A549 (cell line): ENCODE results near the gene FAM13A. TPM values are rescaled to one million over a fixed set of nuclear protein-coding genes. Genes with fewer than 3 reads are reported as not detected.
A peak's percentile ranks its signal among the peaks of the same experiment; 100 is the strongest.

Experiments
- ATAC-seq, 2 experiments: fragments of 200-7000 bp in 1 of 2; fragments of >200 bp in 1 of 2; cut with Nextera tagmentation in 1 of 2; cut with Tn5 transposase in 1 of 2; 3 replicates each; pipeline versions ENCODE4 v1.8.0 to v1.9.1; 2018 to 2020; ENCODE audit warnings: mild to moderate bottlenecking in 1 of 2, moderate library complexity in 1 of 2
- CTCF ChIA-PET: fragments of 300-600 bp; sonication (Branson Sonifier 250); formaldehyde crosslinking; extraction: SDS; loops from one replicate; lab custom pipeline; 2021; ENCODE audit warnings: antibody characterized with exemption, inconsistent platforms; lab: Yijun Ruan, JAX
- POLR2A ChIA-PET: fragments of 350-600 bp; formaldehyde crosslinking; extraction: SDS; loops from one replicate; lab custom pipeline; 2021; ENCODE audit warnings: antibody characterized with exemption, inconsistent platforms; lab: Yijun Ruan, JAX
- DNase-seq, 2 experiments: peaks; one replicate each; pipeline versions ENCODE4 v3.0.0 to v3.0.0-alpha.2; 2011 to 2016; ENCODE audit warnings: low read depth in 1 of 2, low spot score in 1 of 2
- FAIRE-seq: peaks from 2 replicates; lab custom pipeline; 2011; peaks lifted over from hg19 to GRCh38; lab: Jason Lieb, UNC
- H3K27ac ChIP-seq, 2 experiments: fragments of >200 bp; sonication (Bioruptor Twin); formaldehyde crosslinking; 3 replicates each; pipeline ENCODE4 v1.5.1; 2016 to 2017
- H3K4me1 ChIP-seq: fragments of >200 bp; sonication (Bioruptor Twin); formaldehyde crosslinking; 3 replicates; pipeline ENCODE4 v1.6.1; 2016
- H3K4me2 ChIP-seq: fragments of >200 bp; sonication (Bioruptor Twin); formaldehyde crosslinking; 3 replicates; pipeline ENCODE4 v1.6.1; 2016
- H3K4me3 ChIP-seq: fragments of >200 bp; sonication (Bioruptor Twin); formaldehyde crosslinking; 3 replicates; pipeline ENCODE4 v1.5.1; 2016
- H3K9me3 ChIP-seq: fragments of >200 bp; sonication (Bioruptor Twin); formaldehyde crosslinking; 3 replicates; pipeline ENCODE4 v1.6.1; 2016
- ATOH8 ChIP-seq: fragments of 250-450 bp; sonication (Bioruptor Pico); IDR thresholded peaks from 2 replicates; pipeline ENCODE4 v1.5.0; 2020; ENCODE audit warnings: low read depth, mild to moderate bottlenecking, moderate library complexity
- BHLHE40 ChIP-seq: IDR thresholded peaks from 2 replicates; pipeline ENCODE4 v1.6.1; 2012; ENCODE audit warnings: low read depth, low read length, inconsistent platforms
- CBX8 ChIP-seq: fragments of 200-600 bp; sonication (generic); IDR thresholded peaks from 2 replicates; pipeline ENCODE4 v1.6.1; 2016
- CEBPB ChIP-seq, 2 experiments: fragments of >200 bp in 1 of 2; sonication (Bioruptor Twin) in 1 of 2; formaldehyde crosslinking in 1 of 2; IDR thresholded peaks; 2 replicates each; pipeline ENCODE4 v1.6.1; 2012 to 2016
- CHD2 ChIP-seq: fragments of 150-350 bp; IDR thresholded peaks from 2 replicates; pipeline ENCODE4 v1.6.1; 2014; ENCODE audit warnings: low read length; ENCODE audit not compliant: partially characterized antibody
- EHF ChIP-seq: fragments of 250-450 bp; sonication (Bioruptor Pico); IDR thresholded peaks from 2 replicates; pipeline ENCODE4 v1.5.0; 2020; ENCODE audit warnings: mild to moderate bottlenecking
- EHMT2 ChIP-seq: fragments of 200-600 bp; sonication (generic); IDR thresholded peaks from 2 replicates; pipeline ENCODE4 v1.6.1; 2016; ENCODE audit warnings: antibody characterized with exemption, low read depth, mild to moderate bottlenecking, moderate library complexity
- ELK1 ChIP-seq: fragments of 150-350 bp; IDR thresholded peaks from 2 replicates; pipeline ENCODE4 v1.6.1; 2014; ENCODE audit warnings: low read depth, mild to moderate bottlenecking, low read length
- EP300 ChIP-seq, 2 experiments: fragments of >200 bp; sonication (Bioruptor Twin); formaldehyde crosslinking; IDR thresholded peaks; 2 replicates in 1 of 2; 3 replicates in 1 of 2; pipeline ENCODE4 v1.6.1; 2016 to 2017
- ESRRA ChIP-seq: fragments of 150-350 bp; IDR thresholded peaks from 2 replicates; pipeline ENCODE4 v1.6.1; 2014; ENCODE audit warnings: mild to moderate bottlenecking, low read length, borderline replicate concordance
- FOSB ChIP-seq: fragments of 250-450 bp; sonication (Bioruptor Pico); IDR thresholded peaks from 2 replicates; pipeline ENCODE4 v1.5.0; 2020; ENCODE audit warnings: mild to moderate bottlenecking, moderate library complexity
- FOSL2 ChIP-seq, 2 experiments: fragments of 450-650 bp in 1 of 2; fragments of >200 bp in 1 of 2; sonication (Bioruptor Twin) in 1 of 2; formaldehyde crosslinking; IDR thresholded peaks; 2 replicates each; pipeline versions ENCODE4 v1.5.0 to v1.6.1; 2016 to 2020; ENCODE audit warnings: mild to moderate bottlenecking in 1 of 2, moderate library complexity in 1 of 2
- HDAC2 ChIP-seq: fragments of 200-600 bp; sonication (generic); IDR thresholded peaks from 2 replicates; pipeline ENCODE4 v1.6.1; 2016
- HES2 ChIP-seq: fragments of >200 bp; sonication (Bioruptor Twin); formaldehyde crosslinking; IDR thresholded peaks from 2 replicates; pipeline ENCODE4 v1.6.1; 2016
- HEYL ChIP-seq: fragments of 250-450 bp; sonication (Bioruptor Pico); IDR thresholded peaks from 2 replicates; pipeline ENCODE4 v1.8.0; 2021; ENCODE audit warnings: mild to moderate bottlenecking, moderate library complexity
- HOXA7 ChIP-seq: fragments of 250-450 bp; sonication (Bioruptor Pico); IDR thresholded peaks from 2 replicates; pipeline ENCODE4 v1.5.0; 2020; ENCODE audit warnings: mild to moderate bottlenecking, moderate library complexity
- HOXB5 ChIP-seq: fragments of 250-450 bp; sonication (Bioruptor Pico); IDR thresholded peaks from 2 replicates; pipeline ENCODE4 v1.5.0; 2020; ENCODE audit warnings: mild to moderate bottlenecking, moderate library complexity
- JUN ChIP-seq, 2 experiments: fragments of >200 bp; sonication (Bioruptor Twin); formaldehyde crosslinking; IDR thresholded peaks; 2 replicates in 1 of 2; 3 replicates in 1 of 2; pipeline ENCODE4 v1.6.1; 2016 to 2017
- JUNB ChIP-seq: fragments of >200 bp; sonication (Bioruptor Twin); formaldehyde crosslinking; IDR thresholded peaks from 2 replicates; pipeline ENCODE4 v1.6.1; 2016
- KDM5A ChIP-seq: fragments of 200-600 bp; sonication (generic); IDR thresholded peaks from 2 replicates; pipeline ENCODE4 v1.6.1; 2016; ENCODE audit warnings: antibody characterized with exemption, mild to moderate bottlenecking
- MAFK ChIP-seq: fragments of 450-650 bp; IDR thresholded peaks from 2 replicates; pipeline ENCODE4 v1.6.1; 2014; ENCODE audit not compliant: partially characterized antibody
- MAX ChIP-seq: IDR thresholded peaks from 2 replicates; pipeline ENCODE4 v1.6.1; 2012
- MAZ ChIP-seq: fragments of 150-350 bp; IDR thresholded peaks from 2 replicates; pipeline ENCODE4 v1.6.1; 2014; ENCODE audit warnings: antibody characterized with exemption, low read depth, low read length, borderline replicate concordance
- NPAS2 ChIP-seq: fragments of 250-450 bp; sonication (Bioruptor Pico); IDR thresholded peaks from 2 replicates; pipeline ENCODE4 v1.8.0; 2022; ENCODE audit warnings: mild to moderate bottlenecking, moderate library complexity, borderline replicate concordance
- PBX3 ChIP-seq: IDR thresholded peaks from 2 replicates; pipeline ENCODE4 v1.6.1; 2012
- PHF8 ChIP-seq: fragments of 200-600 bp; sonication (generic); IDR thresholded peaks from 2 replicates; pipeline ENCODE4 v1.6.1; 2016; ENCODE audit warnings: low read depth, mild to moderate bottlenecking, antibody characterized with exemption, moderate library complexity, borderline replicate concordance
- POLR2A ChIP-seq: IDR thresholded peaks from 2 replicates; pipeline ENCODE4 v1.6.1; 2012; ENCODE audit warnings: mild to moderate bottlenecking, low read length
- RAD21 ChIP-seq, 2 experiments: fragments of >200 bp in 1 of 2; sonication (Bioruptor Twin) in 1 of 2; formaldehyde crosslinking in 1 of 2; IDR thresholded peaks in 1 of 2; conservative IDR thresholded peaks in 1 of 2; 2 replicates in 1 of 2; 3 replicates in 1 of 2; pipeline ENCODE4 v1.6.1; 2012 to 2018; ENCODE audit warnings: inconsistent platforms in 1 of 2
- RARB ChIP-seq: fragments of 250-450 bp; sonication (Bioruptor Pico); IDR thresholded peaks from 2 replicates; pipeline ENCODE4 v1.8.0; 2021; ENCODE audit warnings: mild to moderate bottlenecking, moderate library complexity
- REST ChIP-seq: fragments of 200-600 bp; sonication (generic); IDR thresholded peaks from 2 replicates; pipeline ENCODE4 v1.6.1; 2016; ENCODE audit warnings: antibody characterized with exemption, mild to moderate bottlenecking, moderate library complexity
- SREBF2 ChIP-seq: fragments of 450-650 bp; IDR thresholded peaks from 2 replicates; pipeline ENCODE4 v1.6.1; 2014; ENCODE audit warnings: mild to moderate bottlenecking, moderate library complexity
- TFCP2L1 ChIP-seq: fragments of 250-450 bp; sonication (Bioruptor Pico); IDR thresholded peaks from 2 replicates; pipeline ENCODE4 v1.5.0; 2021; ENCODE audit warnings: mild to moderate bottlenecking
- TP53 ChIP-seq: fragments of 250-450 bp; sonication (Bioruptor Pico); IDR thresholded peaks from 2 replicates; pipeline ENCODE4 v1.5.0; 2021; ENCODE audit warnings: mild to moderate bottlenecking, moderate library complexity
- USF2 ChIP-seq: fragments of 450-650 bp; IDR thresholded peaks from 2 replicates; pipeline ENCODE4 v1.6.1; 2014; ENCODE audit warnings: antibody characterized with exemption
- ZC3H11A ChIP-seq: fragments of 450-650 bp; IDR thresholded peaks from 2 replicates; pipeline ENCODE4 v1.6.1; 2014; ENCODE audit warnings: antibody characterized with exemption, mild to moderate bottlenecking
- WGBS: methylation state at CpG from one replicate; pipeline ENCODE4 v1.1.6; 2017; ENCODE audit errors: missing lambda C conversion rate; 5-methylcytosine and 5-hydroxymethylcytosine counted together
- polyA minus RNA-seq: library from RNA; depleted of rRNA, polyadenylated mRNA; stranded (reverse); fragments of >200 nt; gene quantifications from 2 replicates; pipeline ENCODE4 v1.2.3, GENCODE V29; 2011; rRNA and poly(A)+ RNA removed
- polyA plus RNA-seq, 4 experiments: library from polyadenylated mRNA; depleted of rRNA in 3 of 4; stranded (reverse); fragments of >200 nt; fragmentation: RNase III in 1 of 4; extraction: RNeasy Plus Mini Kit Qiagen cat#74134 plus additional on column Dnase treatment in 1 of 4; gene quantifications; 2 replicates in 3 of 4; 3 replicates in 1 of 4; pipeline ENCODE4 v1.2.3, GENCODE V29; 2011 to 2017

FAM13A gene
- polyA plus RNA-seq (2011; rRNA removed) (21.0 and 22.0 TPM in 2 replicates), polyA plus RNA-seq (2017; fragmentation: RNase III; extraction: RNeasy Plus Mini Kit Qiagen cat#74134 plus additional on column Dnase treatment) (5.7 to 6.9 TPM (median 6.5 TPM) in 3 replicates), polyA minus RNA-seq (34.8 and 43.1 TPM in 2 replicates)
- 3.6 and 3.8 TPM in 2 replicates for polyA plus RNA-seq (2012; cell fraction: cytosol; rRNA removed)
- 5.3 and 6.5 TPM in 2 replicates for polyA plus RNA-seq (2012; cell fraction: nucleus; rRNA removed)

GRCh38 chr4:89056953-89057398 lies at the start of gene FAM13A:
FAM13A (minus strand) TSS chr4:89057185; CDS start chr4:89056964, 221 bp downstream.
- Histone ChIP-seq H3K4me2 (peak within 1 kb of the TSS; percentile 71), H3K9me3 (no peaks in the 10 kb centered on the region), H3K4me3 (peak within 1 kb of the TSS; percentile 57), H3K27ac (peak within 1 kb of the TSS; percentile 80 to 88), H3K4me1 (peaks cover 7% of the 10 kb centered on the region; the same call in 1 of the 3 replicates)
- 0% methylated on average over 9 of the region's 9 CpGs for WGBS
- ATAC-seq (peak; percentile 92 to 100), DNase-seq (peak; percentile 41 to 94), FAIRE-seq (peak; percentile 61)
- POLR2A ChIA-PET = no interaction called here
- CTCF ChIA-PET = interaction anchor here (1.5 kb wide), 1 partner anchor 54 kb away, joined by 5 read pairs; the partner anchor contains the start of gene TIGD2
- TF ChIP-seq HOXB5 (CRISPR knock-in tag) (no peak), PBX3 (no peak), EHF (CRISPR knock-in tag) (no peak), ZC3H11A (no peak), REST (no peak), KDM5A (no peak), MAZ (no peak), EP300 (IDR thresholded peaks at IDR 0.05) (no peak), TFCP2L1 (CRISPR knock-in tag) (no peak), HES2 (no peak), HOXA7 (CRISPR knock-in tag) (no peak), HEYL (CRISPR knock-in tag) (no peak), ELK1 (no peak), BHLHE40 (no peak), POLR2A (0 out of 2 replicates have a peak, but pooled peaks have one; percentile 8), TP53 (CRISPR knock-in tag) (no peak), EHMT2 (no peak), NPAS2 (CRISPR knock-in tag) (no peak), CHD2 (no peak), MAFK (peak; percentile 1), JUN (IDR thresholded peaks at IDR 0.05) (no peak; a peak in 1 of 5 replicates), FOSB (CRISPR knock-in tag) (no peak), RAD21 (conservative IDR thresholded peaks at IDR 0.05 in 1 of 2, IDR thresholded peaks at IDR 0.05 in 1 of 2) (no peak), RARB (CRISPR knock-in tag) (no peak), CBX8 (no peak), SREBF2 (no peak), ESRRA (no peak), PHF8 (0 out of 2 replicates have a peak, but pooled peaks have one; percentile 39), MAX (peak; percentile 86), USF2 (peak; percentile 94), ATOH8 (no peak), JUNB (no peak), CEBPB (IDR thresholded peaks at IDR 0.05) (no peak), FOSL2 (IDR thresholded peaks at IDR 0.05) (no peak), FOSL2 (CRISPR knock-in tag; IDR thresholded peaks at IDR 0.05) (peak; percentile 28; the same call in 1 of the 2 replicates), HDAC2 (no peak)
